Lung (tissue), 12 donors: Measurements from ENCODE around the gene WDR48. TPM values are rescaled to one million over a fixed set of nuclear protein-coding genes. Genes with fewer than 3 reads are reported as not detected.

Experiments used
- ATAC-seq: fragments of 200-7000 bp; cut with Tn5 transposase; one replicate; pipeline ENCODE4 v1.9.1; 2020; ENCODE audit warnings: moderate number of reproducible peaks; ENCODE audit not compliant: insufficient read depth, low FRiP score
- DNase-seq, 3 donors: peaks; one replicate each; pipeline ENCODE4 v3.0.0-alpha.2; 2013 to 2017
- H3K27ac ChIP-seq, 2 donors: one replicate each; pipeline ENCODE4 v1.5.1; 2013; ENCODE audit warnings: mild to moderate bottlenecking in 2 of 2, moderate library complexity in 2 of 2, control low read depth in 1 of 2, inconsistent platforms in 1 of 2, low read depth in 1 of 2, low read length in 1 of 2
- H3K27me3 ChIP-seq, 3 donors: one replicate each; pipeline ENCODE4 v1.5.1; 2013; ENCODE audit warnings: low read length in 2 of 3; ENCODE audit not compliant: control insufficient read depth in 3 of 3, insufficient read depth in 3 of 3
- H3K36me3 ChIP-seq, 4 donors: one replicate each; pipeline ENCODE4 v1.5.1; 2013; ENCODE audit warnings: low read length in 4 of 4, mild to moderate bottlenecking in 1 of 4, moderate library complexity in 1 of 4; ENCODE audit not compliant: control insufficient read depth in 4 of 4, insufficient read depth in 4 of 4
- H3K4me1 ChIP-seq, 5 donors: one replicate each; pipeline ENCODE4 v1.5.1; 2013; ENCODE audit warnings: low read length in 5 of 5, mild to moderate bottlenecking in 2 of 5, moderate library complexity in 1 of 5; ENCODE audit not compliant: control insufficient read depth in 5 of 5, insufficient read depth in 5 of 5
- H3K4me3 ChIP-seq: one replicate; pipeline ENCODE4 v1.5.1; 2013; ENCODE audit warnings: mild to moderate bottlenecking, control low read depth, moderate library complexity
- H3K9ac ChIP-seq, 2 donors: one replicate each; pipeline ENCODE4 v1.5.1; 2013; ENCODE audit warnings: low read length in 2 of 2, control low read depth in 1 of 2; ENCODE audit not compliant: insufficient read depth in 1 of 2
- H3K9me3 ChIP-seq, 4 donors: one replicate each; pipeline ENCODE4 v1.5.1; 2013; ENCODE audit warnings: low read length in 3 of 4, mild to moderate bottlenecking in 1 of 4, moderate library complexity in 1 of 4; ENCODE audit not compliant: control insufficient read depth in 4 of 4, insufficient read depth in 3 of 4
- WGBS, 2 donors: extraction: QIAGEN DNeasy Blood & Tissue Kit; methylation state at CpG; one replicate each; pipeline ENCODE4 v1.1.7; 2013; 5-methylcytosine and 5-hydroxymethylcytosine counted together
- polyA plus RNA-seq, 2 donors: library from polyadenylated mRNA; stranded (reverse); fragments of 200-250 nt; gene quantifications; one replicate each; pipeline ENCODE4 v1.2.1, GENCODE V29; 2013
- total RNA-seq, 2 donors: library from RNA; depleted of rRNA in 1 of 2; stranded (reverse); fragments of >200 nt in 1 of 2; gene quantifications; one replicate each; pipeline ENCODE4 v1.2.1, GENCODE V29; 2014 to 2021
- TF ChIP-seq, protein P1 (sequence below): IDR thresholded peaks from 2 replicates; pipeline ENCODE4 v1.5.1; 2012; ENCODE audit warnings: mild to moderate bottlenecking; ENCODE audit errors: control extremely low read depth, extremely low read depth
- donor health status: control.
- donor health status: control.
- donor health status: Bipolar disorder and iron deficiency.
- donor health status: healthy.
- donor health status: DM: yes; HTN: yes; CAD: no.

The WDR48 gene
- total and polyA plus RNA-seq, 4 donors, result 8.8 to 58.8 (median 18.8) TPM

DNA sequence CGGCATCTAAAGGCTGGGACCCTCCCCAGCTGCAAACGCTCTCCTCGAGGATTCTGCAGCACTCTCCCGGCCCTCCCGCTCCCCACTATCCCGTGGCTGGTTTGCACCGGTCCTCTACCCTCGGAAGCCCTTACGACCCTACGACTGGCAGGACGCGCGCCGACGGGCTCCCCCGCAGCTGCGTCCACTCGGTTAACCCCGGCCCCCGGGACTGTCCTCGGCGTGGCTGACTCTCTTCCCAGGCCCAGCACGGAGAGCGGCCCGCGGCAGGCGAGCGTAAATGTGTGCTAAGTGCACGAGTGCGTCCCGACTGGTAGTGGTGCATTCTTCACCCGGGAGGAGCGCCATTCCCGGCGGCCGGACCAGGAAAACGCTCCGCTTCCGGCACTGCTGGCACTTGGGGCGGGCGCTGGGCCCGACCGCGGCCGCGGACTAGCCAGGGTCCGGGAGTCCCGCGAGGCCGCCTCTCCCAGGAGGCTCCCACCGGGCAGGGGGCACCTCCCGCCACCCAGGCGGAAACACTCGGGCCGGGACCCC, 55.1 kb downstream of the WDR48 start:
- Histone ChIP-seq H3K27me3 (no peaks in the 10 kb centered on the region), H3K4me1 (peaks cover 7 to 22% (median 17%) of the 10 kb centered on the region in 5 donors)
- TF ChIP-seq, protein P1, sequence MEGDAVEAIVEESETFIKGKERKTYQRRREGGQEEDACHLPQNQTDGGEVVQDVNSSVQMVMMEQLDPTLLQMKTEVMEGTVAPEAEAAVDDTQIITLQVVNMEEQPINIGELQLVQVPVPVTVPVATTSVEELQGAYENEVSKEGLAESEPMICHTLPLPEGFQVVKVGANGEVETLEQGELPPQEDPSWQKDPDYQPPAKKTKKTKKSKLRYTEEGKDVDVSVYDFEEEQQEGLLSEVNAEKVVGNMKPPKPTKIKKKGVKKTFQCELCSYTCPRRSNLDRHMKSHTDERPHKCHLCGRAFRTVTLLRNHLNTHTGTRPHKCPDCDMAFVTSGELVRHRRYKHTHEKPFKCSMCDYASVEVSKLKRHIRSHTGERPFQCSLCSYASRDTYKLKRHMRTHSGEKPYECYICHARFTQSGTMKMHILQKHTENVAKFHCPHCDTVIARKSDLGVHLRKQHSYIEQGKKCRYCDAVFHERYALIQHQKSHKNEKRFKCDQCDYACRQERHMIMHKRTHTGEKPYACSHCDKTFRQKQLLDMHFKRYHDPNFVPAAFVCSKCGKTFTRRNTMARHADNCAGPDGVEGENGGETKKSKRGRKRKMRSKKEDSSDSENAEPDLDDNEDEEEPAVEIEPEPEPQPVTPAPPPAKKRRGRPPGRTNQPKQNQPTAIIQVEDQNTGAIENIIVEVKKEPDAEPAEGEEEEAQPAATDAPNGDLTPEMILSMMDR, result no peak

DNA sequence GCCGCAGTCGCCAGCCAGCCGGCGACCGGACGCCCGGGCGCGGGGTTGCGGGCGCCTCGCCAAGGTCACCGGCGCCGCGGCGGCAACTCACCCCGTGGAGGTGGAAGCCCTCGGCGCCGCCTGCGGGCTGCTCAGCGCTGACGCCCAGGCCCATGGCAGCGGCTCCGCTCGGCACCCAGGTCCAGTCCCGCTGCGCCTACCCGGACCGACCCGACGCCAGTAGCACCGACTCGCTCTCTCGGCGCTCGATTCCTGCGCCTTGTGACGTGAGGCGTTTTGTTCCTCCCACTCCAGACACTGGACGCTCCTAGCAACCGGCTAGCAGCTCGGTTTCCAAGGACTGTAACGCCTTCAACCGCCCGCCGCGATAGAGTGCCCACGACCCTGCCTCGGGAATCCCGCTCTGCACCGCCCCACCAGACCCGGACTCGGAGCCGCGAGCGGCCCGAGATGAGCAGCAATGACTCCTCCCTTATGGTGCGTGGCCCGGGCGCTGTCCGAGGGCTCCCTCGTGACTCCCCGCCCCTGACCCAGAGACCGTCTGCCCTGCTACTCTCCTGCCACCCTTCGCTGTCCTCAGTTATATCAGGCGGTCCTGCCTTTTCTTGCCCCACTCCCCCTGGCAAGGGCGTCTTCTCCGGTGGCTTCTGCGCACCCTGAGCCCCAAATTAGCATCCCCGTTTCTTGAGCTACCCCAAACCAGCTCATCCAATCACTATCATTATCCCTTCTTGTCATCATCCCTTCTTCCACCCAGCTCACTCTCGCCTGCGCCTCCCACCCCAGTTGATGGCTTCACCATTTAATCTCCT, 55.8 kb downstream of the WDR48 start, which contains the start of the genes GORASP1 and TTC21A:
Gene GORASP1 (minus strand): TSS at position 240 of the 812 bp plus-strand sequence. CDS start 86 bp downstream, at position 154.
Gene TTC21A (plus strand): TSS at position 293 of the 812 bp plus-strand sequence. CDS start 158 bp downstream, at position 451.
- WGBS, 2 donors, result 0 to 1% methylated on average over 52 to 74 of the region's 74 CpGs
- DNase-seq (peak; percentile 94 to 96 (median 95)), ATAC-seq (peak; percentile 94)
- H3K36me3 ChIP-seq, result peaks cover 0 to 4% (median 2%) of the 10 kb centered on the region in 4 donors
- H3K4me1 ChIP-seq, result peaks cover 7 to 21% (median 17%) of the 10 kb centered on the region in 5 donors
- peak within 1 kb of the TSS; percentile 95 for H3K4me3 ChIP-seq
- no peaks in the 10 kb centered on the region for H3K9me3 ChIP-seq
- H3K9ac ChIP-seq, result peak within 1 kb of the TSS; percentile 93 to 95
- peak within 1 kb of the TSS; percentile 95 to 96 for H3K27ac ChIP-seq
- TF ChIP-seq, protein P1, result no peak
- H3K27me3 ChIP-seq, result no peaks in the 10 kb centered on the region

More for the DNA sequence above, 55.1 kb downstream of the WDR48 start:
- peak overlapping the region; percentile 95 for H3K4me3 ChIP-seq
- 0 to 1% methylated on average over 43 to 55 of the region's 55 CpGs for WGBS, 2 donors
- H3K36me3 ChIP-seq, result peaks cover 0 to 8% (median 4%) of the 10 kb centered on the region in 4 donors
- ATAC-seq (peak; percentile 52), DNase-seq (peak; percentile 68 to 76 (median 71))
- H3K27ac ChIP-seq, result peak overlapping the region; percentile 95 to 96
- peak overlapping the region; percentile 80 to 95 for H3K9ac ChIP-seq
- no peaks in the 10 kb centered on the region for H3K9me3 ChIP-seq

DNA sequence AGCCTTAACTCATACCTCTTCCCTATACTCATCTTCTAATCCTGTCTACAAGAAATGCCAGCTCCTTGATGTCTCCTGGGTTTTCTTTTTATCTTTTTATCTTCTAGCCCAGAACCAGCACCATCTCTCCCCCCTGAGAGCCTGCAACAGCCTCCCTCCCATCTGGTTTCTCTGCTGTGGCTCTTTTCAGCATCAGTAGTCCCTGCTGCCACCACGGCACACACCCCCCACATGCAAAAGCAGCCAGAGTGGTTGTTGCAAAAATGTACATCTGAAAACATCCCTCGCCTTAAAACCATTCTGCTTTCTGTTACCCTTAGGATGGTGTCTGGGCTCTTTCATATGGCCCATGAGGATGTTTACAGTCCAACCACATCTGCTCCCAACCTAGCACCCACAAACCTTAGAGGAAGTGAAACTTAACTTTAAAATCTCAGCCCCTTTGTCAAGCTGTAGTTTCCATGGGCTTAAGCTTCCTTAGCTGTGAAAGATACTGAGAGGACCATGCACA, 56.4 kb downstream of the WDR48 start:
- peaks cover 0 to 4% (median 0%) of the 10 kb centered on the region in 4 donors for H3K36me3 ChIP-seq
- WGBS, 2 donors, result 19 to 34% methylated on average over 2 of the region's 2 CpGs
- ATAC-seq, result no peak
- H3K4me1 ChIP-seq, result peaks cover 7 to 18% (median 15%) of the 10 kb centered on the region in 5 donors
- H3K9ac ChIP-seq, result peak overlapping the region; percentile 93 to 95
- H3K27ac ChIP-seq, result peak overlapping the region in 1 of 2 donors; percentile 96
- TF ChIP-seq, protein P1, result no peak
- no peaks in the 10 kb centered on the region for H3K27me3 ChIP-seq
- H3K4me3 ChIP-seq, result no peak overlapping the region
- DNase-seq, result peak in 2 of 3 donors; percentile 14 to 15
- no peaks in the 10 kb centered on the region for H3K9me3 ChIP-seq
